Progenitor cell of endocrine pancreas (in vitro differentiated cells): ENCODE measurements around the gene NCOA1. TPM values are rescaled to one million over a fixed set of nuclear protein-coding genes. Genes with fewer than 3 reads are reported as not detected.

Source experiments
- DNase-seq: peaks from one replicate; pipeline ENCODE4 v3.0.0; 2021; ENCODE audit warnings: low spot score; ENCODE audit not compliant: unreplicated experiment
- H3K27ac Mint-ChIP-seq: 2 replicates; pipeline ENCODE4 v1.8.0; 2021; ENCODE audit warnings: mild to moderate bottlenecking, moderate library complexity, mixed read lengths
- H3K27me3 Mint-ChIP-seq: 2 replicates; pipeline ENCODE4 v1.8.0; 2021; ENCODE audit warnings: mixed read lengths
- H3K36me3 Mint-ChIP-seq: 2 replicates; pipeline ENCODE4 v1.8.0; 2022; ENCODE audit warnings: mixed read lengths; ENCODE audit not compliant: insufficient read depth
- H3K4me1 Mint-ChIP-seq: 2 replicates; pipeline ENCODE4 v1.8.0; 2021; ENCODE audit warnings: low read depth, mixed read lengths
- H3K4me3 Mint-ChIP-seq: 2 replicates; pipeline ENCODE4 v1.8.0; 2021; ENCODE audit warnings: low read depth, mild to moderate bottlenecking, moderate library complexity, mixed read lengths
- H3K9me3 Mint-ChIP-seq: 2 replicates; pipeline ENCODE4 v1.8.0; 2021; ENCODE audit warnings: low read depth, mixed read lengths
- CTCF ChIP-seq: fragments of 200-600 bp; sonication (generic); IDR thresholded peaks from one replicate; pipeline ENCODE4 v1.5.0; 2021; ENCODE audit warnings: antibody characterized with exemption, mild to moderate bottlenecking; ENCODE audit not compliant: unreplicated experiment
- total RNA-seq: library from RNA; stranded (reverse); gene quantifications from 2 replicates; pipeline ENCODE4 v1.2.1, GENCODE V29; 2021

Gene NCOA1
- total RNA-seq, 1 donor from 2014 or later, result 32.3 TPM

GRCh38 chr2:24643051-24643450, 152.0 kb downstream of the NCOA1 start:
- Mint-ChIP-seq H3K27me3 (no peaks in the 10 kb centered on the region), H3K36me3 (peaks cover 4% of the 10 kb centered on the region), H3K4me1 (peaks cover 4% of the 10 kb centered on the region), H3K9me3 (peaks cover 8% of the 10 kb centered on the region), H3K27ac (no peak overlapping the region), H3K4me3 (no peak overlapping the region)
- TF ChIP-seq CTCF, result no peak
- no peak for DNase-seq

GRCh38 chr2:24644032-24644431, 153.0 kb downstream of the NCOA1 start:
- Mint-ChIP-seq H3K4me1 (peaks cover 4% of the 10 kb centered on the region), H3K27me3 (no peaks in the 10 kb centered on the region), H3K9me3 (no peaks in the 10 kb centered on the region), H3K27ac (no peak overlapping the region), H3K36me3 (no peaks in the 10 kb centered on the region), H3K4me3 (no peak overlapping the region)
- no peak for TF ChIP-seq CTCF
- DNase-seq, result no peak

DNA sequence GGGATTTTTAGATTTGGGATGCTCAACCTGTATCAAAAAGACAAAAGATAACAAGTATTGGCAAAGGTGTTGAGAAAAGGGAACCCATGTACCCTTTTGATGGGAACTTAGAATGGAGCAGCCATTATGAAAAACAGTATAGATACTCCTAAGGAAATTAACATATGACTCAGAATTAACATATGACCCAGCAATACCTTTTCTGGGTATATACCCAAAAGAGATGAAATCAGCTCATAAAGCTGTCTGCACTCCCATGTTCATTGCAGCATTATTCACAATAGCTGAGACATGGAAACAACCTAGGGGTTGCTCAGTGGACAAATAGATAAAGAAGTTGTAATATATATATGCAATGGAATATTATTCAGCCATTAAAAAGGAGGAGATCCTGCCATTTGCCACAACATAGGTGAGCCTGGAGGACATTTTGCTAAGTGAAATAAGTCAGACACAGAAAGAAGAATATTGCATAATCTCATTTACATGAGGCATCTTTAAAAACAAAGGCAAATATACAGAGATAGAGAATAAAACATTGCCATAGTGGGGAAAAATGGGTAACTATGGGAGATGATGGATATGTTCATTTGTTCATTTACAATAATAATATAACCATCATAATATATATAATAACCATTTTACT, 160.1 kb downstream of the NCOA1 start:
- Mint-ChIP-seq H3K4me3 (no peak overlapping the region), H3K27me3 (no peaks in the 10 kb centered on the region), H3K4me1 (peaks cover 5% of the 10 kb centered on the region), H3K9me3 (no peaks in the 10 kb centered on the region), H3K27ac (no peak overlapping the region), H3K36me3 (no peaks in the 10 kb centered on the region)
- DNase-seq, result no peak
- TF ChIP-seq CTCF, result no peak

- Mint-ChIP-seq H3K27ac (no peak overlapping the region), H3K27me3 (no peaks in the 10 kb centered on the region), H3K9me3 (no peaks in the 10 kb centered on the region), H3K4me3 (no peak overlapping the region), H3K36me3 (no peaks in the 10 kb centered on the region), H3K4me1 (peaks cover 5% of the 10 kb centered on the region)
- no peak for TF ChIP-seq CTCF
- DNase-seq, result no peak
Measured at GRCh38 chr2:24651643-24652003, 160.6 kb downstream of the NCOA1 start.

- no peak for TF ChIP-seq CTCF
- Mint-ChIP-seq H3K36me3 (no peaks in the 10 kb centered on the region), H3K4me3 (no peak overlapping the region), H3K27ac (no peak overlapping the region), H3K27me3 (no peaks in the 10 kb centered on the region), H3K4me1 (peaks cover 6% of the 10 kb centered on the region), H3K9me3 (no peaks in the 10 kb centered on the region)
- DNase-seq, result no peak
Measured at GRCh38 chr2:24652265-24653182, 161.5 kb downstream of the NCOA1 start.
